LNCaP clone FGC (cell line): ENCODE data around the gene NAGLU.
"Not testable (repeated sequence)": the region's sequence is repeated elsewhere in the genome, so short reads cannot be mapped to it uniquely, and the experiment has no call there.

Experiments
- DNase-seq: peaks from one replicate; pipeline ENCODE4 v3.0.0-alpha.2; 2011; ENCODE audit warnings: low read depth
- H3K4me3 ChIP-seq: 2 replicates; pipeline ENCODE4 v1.5.1; 2011; ENCODE audit warnings: mild to moderate bottlenecking, low read depth, low read length, control low read depth
- CTCF ChIP-seq: IDR thresholded peaks from 2 replicates; pipeline ENCODE4 v1.5.1; 2012; ENCODE audit warnings: mild to moderate bottlenecking; ENCODE audit not compliant: control insufficient read depth, insufficient read depth; ENCODE audit errors: extremely low read depth

NAGLU gene

GRCh38 chr17:42536372-42537155 lies 523 bp downstream of the NAGLU start:
- DNase-seq, result no peak
- no peak for TF ChIP-seq CTCF
- peak overlapping the region; percentile 56 for H3K4me3 ChIP-seq

- no peak for DNase-seq
- H3K4me3 ChIP-seq, result peak overlapping the region; percentile 56
- TF ChIP-seq CTCF, result no peak
Observed at GRCh38 chr17:42537156-42537805, 1.2 kb downstream of the NAGLU start.

DNA sequence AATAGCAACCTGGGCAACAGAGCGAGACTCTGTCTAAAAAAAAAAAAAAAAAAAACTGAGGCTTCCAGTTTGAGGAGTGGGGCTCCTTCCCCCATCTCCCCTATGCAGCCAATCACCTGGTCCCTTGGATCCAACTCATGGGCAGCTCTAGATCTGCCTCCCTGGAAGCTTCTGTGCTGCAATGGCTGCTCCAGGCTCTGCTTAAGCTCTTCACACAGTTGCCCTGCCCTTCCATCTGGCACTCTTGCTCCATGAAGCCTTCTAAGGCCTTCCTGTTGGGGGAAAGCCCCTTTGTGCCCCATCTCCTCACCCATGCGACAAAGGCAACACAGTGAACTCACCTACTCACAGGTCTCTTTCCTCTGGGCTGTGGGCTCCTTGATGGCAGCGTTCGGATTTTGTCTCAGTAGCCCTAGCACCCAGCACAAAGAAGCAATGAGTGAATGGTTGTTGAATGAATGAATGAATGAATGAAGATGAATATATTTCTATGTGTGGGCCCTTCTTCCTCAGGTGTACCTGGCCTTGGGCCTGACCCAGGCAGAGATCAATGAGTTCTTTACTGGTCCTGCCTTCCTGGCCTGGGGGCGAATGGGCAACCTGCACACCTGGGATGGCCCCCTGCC lies 1.9 kb downstream of the NAGLU start:
- no peak overlapping the region for H3K4me3 ChIP-seq
- DNase-seq, result no peak
- no peak for TF ChIP-seq CTCF

GRCh38 chr17:42538482-42538881 lies 2.4 kb downstream of the NAGLU start:
- no peak for DNase-seq
- TF ChIP-seq CTCF, result no peak
- H3K4me3 ChIP-seq, result no peak overlapping the region

DNA sequence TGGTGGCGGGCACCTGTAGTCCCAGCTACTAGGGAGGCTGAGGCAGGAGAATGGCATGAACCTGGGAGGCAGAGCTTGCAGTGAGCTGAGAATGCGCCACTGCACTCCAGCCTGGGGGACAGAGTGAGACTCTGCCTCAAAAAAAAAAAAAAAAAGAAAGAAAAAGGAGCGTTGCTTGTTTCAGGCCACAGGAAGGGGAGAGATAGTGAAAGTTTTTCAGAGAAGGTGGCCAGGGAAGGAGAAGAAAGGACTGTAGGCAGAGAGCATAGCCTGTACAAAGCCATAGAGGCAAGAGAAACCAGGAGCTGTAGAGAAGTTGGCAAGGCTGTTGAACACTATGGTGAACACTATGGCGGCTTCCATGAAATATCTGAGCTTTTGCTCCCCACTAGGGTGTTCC lies 4.5 kb downstream of the NAGLU start:
- H3K4me3 ChIP-seq, DNase-seq: not testable (repeated sequence)

GRCh38 chr17:42541041-42541833 lies 5.2 kb downstream of the NAGLU start:
- DNase-seq, result peak; percentile 87
- no peak overlapping the region for H3K4me3 ChIP-seq
- no peak for TF ChIP-seq CTCF
